ENCODE measurements around the gene PODN. TPM values are rescaled to one million over a fixed set of nuclear protein-coding genes. Genes with fewer than 3 reads are reported as not detected.

The PODN gene
- total RNA-seq, 1 experiment from 2014 or later = not detected

GRCh38 chr1:53125623-53126360, 63.8 kb downstream of the PODN start:
- BruUV-seq (replicated peaks) = no TSS peak
- no peak overlapping the region for H3K27ac Mint-ChIP-seq (ENCODE audit: unreplicated experiment)
- POLR2A ChIA-PET = no interaction called here
- Histone ChIP-seq H3K4me3 (ENCODE audit: low read depth, low read length) (no peak overlapping the region), H3K4me1 (peaks cover 13% of the 10 kb centered on the region), H3K9me3 (no peaks in the 10 kb centered on the region), H3K27me3 (replicated peaks; ENCODE audit: control insufficient read depth, insufficient read depth, low read length) (no peaks in the 10 kb centered on the region), H3K36me3 (ENCODE audit: control insufficient read depth, insufficient read depth, low read length) (no peaks in the 10 kb centered on the region)
- CTCF ChIA-PET = no interaction called here
- TF ChIP-seq CTCF (IDR thresholded peaks at IDR 0.05; ENCODE audit: insufficient read depth in 1 of 2, low read depth in 1 of 2, low read length in 1 of 2, severe bottlenecking in 1 of 2, unreplicated experiment in 1 of 2) = no peak
- H3K36me3 Mint-ChIP-seq (ENCODE audit: insufficient read depth, unreplicated experiment) = no peaks in the 10 kb centered on the region
- H3K4me3 Mint-ChIP-seq (ENCODE audit: unreplicated experiment) = no peak overlapping the region
- intact Hi-C loops (cut with micrococcal nuclease; ENCODE audit: unreplicated experiment) = no loop called here
- no peaks in the 10 kb centered on the region for H3K27me3 Mint-ChIP-seq (ENCODE audit: insufficient read depth, unreplicated experiment)
- DNase-seq = no peak
- no peaks in the 10 kb centered on the region for H3K9me3 Mint-ChIP-seq (ENCODE audit: unreplicated experiment)
- no peaks in the 10 kb centered on the region for H3K4me1 Mint-ChIP-seq (ENCODE audit: low read depth, unreplicated experiment)

- BruUV-seq (replicated peaks) = no TSS peak
These were observed 64.5 kb downstream of the PODN start for GRCh38 chr1:53126495-53126894.

GRCh38 chr1:53127546-53127945, 65.5 kb downstream of the PODN start:
- no peaks in the 10 kb centered on the region for H3K27me3 ChIP-seq (replicated peaks; ENCODE audit: control insufficient read depth, insufficient read depth, low read length)
- no peaks in the 10 kb centered on the region for H3K9me3 ChIP-seq
- Mint-ChIP-seq H3K4me1 (ENCODE audit: low read depth, unreplicated experiment) (no peaks in the 10 kb centered on the region), H3K27me3 (ENCODE audit: insufficient read depth, unreplicated experiment) (no peaks in the 10 kb centered on the region), H3K27ac (ENCODE audit: unreplicated experiment) (no peak overlapping the region), H3K36me3 (ENCODE audit: insufficient read depth, unreplicated experiment) (no peaks in the 10 kb centered on the region), H3K4me3 (ENCODE audit: unreplicated experiment) (no peak overlapping the region), H3K9me3 (ENCODE audit: unreplicated experiment) (no peaks in the 10 kb centered on the region)
- ChIA-PET POLR2A (no interaction called here), CTCF (no interaction called here)
- no peaks in the 10 kb centered on the region for H3K4me1 ChIP-seq
- TF ChIP-seq CTCF (IDR thresholded peaks at IDR 0.05; ENCODE audit: insufficient read depth in 1 of 2, low read depth in 1 of 2, low read length in 1 of 2, severe bottlenecking in 1 of 2, unreplicated experiment in 1 of 2) = no peak
- BruUV-seq (replicated peaks) = no TSS peak
- no peaks in the 10 kb centered on the region for H3K36me3 ChIP-seq (ENCODE audit: control insufficient read depth, insufficient read depth, low read length)
- intact Hi-C loops (cut with micrococcal nuclease; ENCODE audit: unreplicated experiment) = no loop called here
- no peak for DNase-seq
- H3K4me3 ChIP-seq (ENCODE audit: low read depth, low read length) = no peak overlapping the region

More at GRCh38 chr1:53126495-53126894, 64.5 kb downstream of the PODN start:
- no peak overlapping the region for H3K4me3 ChIP-seq (ENCODE audit: low read depth, low read length)
- CTCF ChIA-PET = no interaction called here
- H3K4me1 ChIP-seq = peaks cover 8% of the 10 kb centered on the region
- DNase-seq = no peak
- no peak for TF ChIP-seq CTCF (IDR thresholded peaks at IDR 0.05; ENCODE audit: insufficient read depth in 1 of 2, low read depth in 1 of 2, low read length in 1 of 2, severe bottlenecking in 1 of 2, unreplicated experiment in 1 of 2)
- no peaks in the 10 kb centered on the region for H3K36me3 ChIP-seq (ENCODE audit: control insufficient read depth, insufficient read depth, low read length)
- H3K27me3 Mint-ChIP-seq (ENCODE audit: insufficient read depth, unreplicated experiment) = no peaks in the 10 kb centered on the region
- no peaks in the 10 kb centered on the region for H3K36me3 Mint-ChIP-seq (ENCODE audit: insufficient read depth, unreplicated experiment)
- intact Hi-C loops (cut with micrococcal nuclease; ENCODE audit: unreplicated experiment) = no loop called here
- no peaks in the 10 kb centered on the region for H3K27me3 ChIP-seq (replicated peaks; ENCODE audit: control insufficient read depth, insufficient read depth, low read length)
- POLR2A ChIA-PET = no interaction called here
- H3K4me3 Mint-ChIP-seq (ENCODE audit: unreplicated experiment) = no peak overlapping the region
- H3K9me3 Mint-ChIP-seq (ENCODE audit: unreplicated experiment) = no peaks in the 10 kb centered on the region
- no peaks in the 10 kb centered on the region for H3K9me3 ChIP-seq
- no peak overlapping the region for H3K27ac Mint-ChIP-seq (ENCODE audit: unreplicated experiment)
- no peaks in the 10 kb centered on the region for H3K4me1 Mint-ChIP-seq (ENCODE audit: low read depth, unreplicated experiment)
